ENCODE measurements around the gene SLC7A10. TPM values are rescaled to one million over a fixed set of nuclear protein-coding genes. Genes with fewer than 3 reads are reported as not detected.

Gene SLC7A10
- total RNA-seq, 1 donor, result under 0.01 TPM

DNA sequence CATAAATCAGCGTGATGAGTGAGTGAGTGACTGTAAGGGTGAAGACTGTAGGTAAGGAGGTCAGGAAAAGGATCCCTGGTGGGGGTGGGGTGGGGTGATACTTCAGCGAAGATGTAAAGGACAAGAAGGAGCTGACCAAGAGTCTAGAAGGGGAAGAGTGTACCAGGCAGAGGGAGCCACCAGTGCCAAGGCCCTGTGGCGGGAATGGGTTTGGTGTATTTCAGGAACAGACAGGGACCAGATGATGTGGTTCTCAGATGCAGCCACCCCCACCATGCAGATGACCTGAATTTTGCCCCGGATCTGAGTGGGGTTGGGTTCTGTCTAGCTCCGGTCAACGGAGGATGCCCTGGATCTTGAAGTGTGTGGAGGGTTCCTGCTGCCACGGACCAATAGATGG lies 30.1 kb upstream of the SLC7A10 start:
- no peak for DNase-seq (ENCODE audit: low read depth in 2 of 3, low spot score in 2 of 3)

DNA sequence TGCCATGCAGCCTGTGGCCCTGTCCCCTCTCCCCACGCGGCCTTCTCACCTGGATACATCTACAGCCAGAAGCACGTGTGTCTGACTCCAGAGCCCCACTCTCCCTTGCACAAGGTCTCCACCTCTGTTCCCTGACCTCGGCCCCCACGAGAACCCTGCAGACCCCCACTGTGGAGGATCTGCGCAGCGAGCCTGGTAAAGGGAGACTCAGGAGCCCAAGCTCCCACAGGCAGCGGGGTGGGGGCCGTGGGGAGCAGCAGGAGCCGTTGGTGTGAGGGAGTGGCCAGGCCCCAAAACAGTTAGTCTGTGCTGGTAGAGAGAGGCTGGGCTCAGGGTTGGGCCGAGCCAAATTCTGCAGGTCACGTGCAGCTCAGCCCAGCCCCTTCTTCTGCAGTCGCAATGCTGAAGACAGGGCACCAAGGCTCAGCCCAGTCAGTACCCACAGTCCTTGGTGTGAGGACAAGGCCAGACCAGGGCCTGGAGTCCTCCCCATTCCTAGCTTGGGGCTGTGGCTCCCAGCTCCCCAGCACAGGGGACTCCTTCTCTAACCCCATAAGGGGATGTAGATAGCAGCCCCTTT lies 28.7 kb upstream of the SLC7A10 start:
- no peak for DNase-seq (ENCODE audit: low read depth in 2 of 3, low spot score in 2 of 3)

DNA sequence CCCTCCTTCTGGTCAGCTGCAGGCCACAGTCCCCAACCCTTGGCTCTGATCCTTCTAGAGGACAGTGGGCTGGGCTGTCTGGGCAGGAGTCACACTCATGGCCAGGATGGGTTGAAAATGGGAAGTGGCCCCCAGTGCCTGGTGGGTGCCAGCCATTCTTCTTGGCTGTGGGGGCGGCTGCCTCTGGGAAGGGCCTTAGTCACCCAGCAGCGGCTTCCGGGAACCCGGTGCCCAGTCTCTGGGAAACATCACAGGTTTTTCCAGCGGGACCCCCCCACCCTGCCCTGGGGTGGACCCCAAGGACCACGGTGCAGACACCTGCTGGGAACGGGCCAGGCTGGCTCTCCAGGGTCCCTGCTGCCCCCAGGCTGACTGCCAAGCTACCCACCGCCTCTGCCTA lies 27.3 kb upstream of the SLC7A10 start:
- DNase-seq (ENCODE audit: low read depth in 2 of 3, low spot score in 2 of 3), result no peak

DNA sequence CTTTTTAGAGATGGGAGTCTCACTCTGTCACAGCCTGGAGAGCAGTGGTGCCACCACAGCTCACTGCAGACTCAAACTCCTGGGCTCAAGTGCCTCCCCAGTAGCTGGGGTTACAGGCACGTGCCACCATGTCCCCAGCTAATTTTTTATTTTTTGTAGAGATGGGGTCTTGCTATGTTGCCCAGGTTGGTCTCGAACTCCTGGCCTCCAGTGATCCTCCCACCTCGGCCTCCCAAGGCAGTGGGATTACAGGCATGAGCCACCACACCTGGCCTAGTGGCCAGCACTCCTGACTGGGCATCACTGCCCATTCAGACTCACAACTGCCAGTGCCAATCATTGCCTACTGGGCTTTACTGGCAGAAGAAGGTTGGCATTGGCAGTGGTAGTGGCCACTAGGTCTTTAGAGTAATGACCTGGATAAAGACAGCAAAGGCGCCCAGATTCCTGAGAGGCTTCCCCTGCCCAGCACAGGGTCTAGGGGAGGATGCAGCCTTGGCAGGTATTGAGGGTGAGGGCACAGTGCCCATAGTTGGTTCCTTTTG lies 26.8 kb upstream of the SLC7A10 start:
- DNase-seq (ENCODE audit: low read depth in 2 of 3, low spot score in 2 of 3), result no peak

DNA sequence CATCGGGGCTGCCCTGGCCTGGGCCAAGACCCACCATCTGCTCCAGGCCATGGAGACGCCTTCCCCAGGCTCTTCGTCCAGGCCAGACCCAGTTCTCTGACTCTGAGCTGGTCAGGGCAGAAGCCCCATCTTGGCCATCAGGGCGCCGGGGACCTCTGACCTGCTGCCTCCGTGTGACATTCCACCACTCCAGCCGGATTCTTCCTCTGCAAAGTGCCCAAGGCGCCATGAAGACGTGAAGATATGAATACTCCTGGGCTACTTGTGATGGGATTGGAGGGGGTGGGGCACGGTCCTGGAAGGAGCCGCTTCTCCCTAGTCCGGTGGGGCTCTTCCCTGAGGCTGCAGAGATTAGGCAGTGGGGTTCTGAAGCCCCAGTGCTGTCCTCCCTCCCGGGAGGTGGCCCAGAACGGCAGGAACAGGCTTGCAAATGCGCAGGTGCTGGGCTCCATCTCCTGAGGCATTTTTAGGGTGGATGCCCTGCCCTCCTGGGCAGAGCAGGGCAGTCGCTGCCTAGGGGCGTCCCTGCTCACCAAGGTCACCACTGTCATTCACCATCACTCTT lies 26.0 kb upstream of the SLC7A10 start:
- no peak for DNase-seq (ENCODE audit: low read depth in 2 of 3, low spot score in 2 of 3)

DNA sequence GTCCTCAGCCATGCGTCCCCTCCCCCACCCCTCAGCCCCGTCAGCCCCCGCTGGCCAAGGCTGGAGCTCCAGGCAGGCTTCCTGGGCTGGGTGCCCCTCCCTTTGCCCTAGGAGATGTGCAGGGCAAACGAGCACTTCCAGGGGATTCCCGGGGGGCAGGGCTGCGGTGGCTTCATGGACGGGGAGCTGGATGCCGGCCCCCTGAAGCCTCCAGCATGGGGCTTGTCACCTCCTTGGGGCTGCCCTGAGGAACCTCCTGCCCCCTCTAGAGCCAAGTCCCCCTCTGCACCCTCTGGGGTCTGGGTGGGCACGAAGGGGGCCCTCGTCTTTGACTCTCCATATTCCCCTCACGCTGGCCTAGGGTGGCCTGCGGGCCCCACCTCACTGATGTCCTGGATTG lies 25.4 kb upstream of the SLC7A10 start:
- DNase-seq (ENCODE audit: low read depth in 2 of 3, low spot score in 2 of 3), result no peak

DNA sequence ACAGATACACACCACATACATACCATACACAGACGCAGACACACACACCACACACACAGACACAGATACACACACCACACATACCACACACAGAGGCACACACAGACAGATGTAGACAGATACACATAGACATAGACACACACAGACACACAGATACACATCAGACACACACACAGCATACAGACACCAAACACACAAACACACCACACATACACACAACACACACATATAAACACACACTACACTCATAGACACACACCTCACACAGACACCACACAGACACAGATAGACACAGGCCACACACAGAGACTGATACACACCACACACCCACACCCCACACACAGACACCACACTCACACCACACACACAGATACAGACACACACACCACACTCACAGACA lies 24.9 kb upstream of the SLC7A10 start:
- no peak for DNase-seq (ENCODE audit: low read depth in 2 of 3, low spot score in 2 of 3)

DNA sequence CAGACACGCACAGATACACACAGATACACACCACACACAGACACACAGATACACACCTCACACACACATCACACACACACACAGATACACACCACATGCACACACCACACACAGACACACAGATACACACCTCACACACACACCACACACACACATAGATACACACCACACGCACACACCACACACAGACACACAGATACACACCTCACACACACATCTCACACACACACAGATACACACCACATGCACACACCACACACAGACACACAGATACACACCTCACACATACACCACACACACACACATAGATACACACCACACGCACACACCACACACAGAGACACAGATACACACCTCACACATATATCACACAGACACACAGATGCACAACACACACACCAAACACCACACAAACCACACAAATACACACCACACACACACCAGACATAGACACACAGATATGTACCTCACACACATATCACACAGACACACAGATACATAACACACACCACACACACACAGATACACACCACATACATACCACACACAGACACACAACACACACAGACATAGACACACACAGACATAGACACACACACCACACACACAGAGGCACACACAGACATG lies 24.2 kb upstream of the SLC7A10 start:
- DNase-seq (ENCODE audit: low read depth in 2 of 3, low spot score in 2 of 3), result no peak

DNA sequence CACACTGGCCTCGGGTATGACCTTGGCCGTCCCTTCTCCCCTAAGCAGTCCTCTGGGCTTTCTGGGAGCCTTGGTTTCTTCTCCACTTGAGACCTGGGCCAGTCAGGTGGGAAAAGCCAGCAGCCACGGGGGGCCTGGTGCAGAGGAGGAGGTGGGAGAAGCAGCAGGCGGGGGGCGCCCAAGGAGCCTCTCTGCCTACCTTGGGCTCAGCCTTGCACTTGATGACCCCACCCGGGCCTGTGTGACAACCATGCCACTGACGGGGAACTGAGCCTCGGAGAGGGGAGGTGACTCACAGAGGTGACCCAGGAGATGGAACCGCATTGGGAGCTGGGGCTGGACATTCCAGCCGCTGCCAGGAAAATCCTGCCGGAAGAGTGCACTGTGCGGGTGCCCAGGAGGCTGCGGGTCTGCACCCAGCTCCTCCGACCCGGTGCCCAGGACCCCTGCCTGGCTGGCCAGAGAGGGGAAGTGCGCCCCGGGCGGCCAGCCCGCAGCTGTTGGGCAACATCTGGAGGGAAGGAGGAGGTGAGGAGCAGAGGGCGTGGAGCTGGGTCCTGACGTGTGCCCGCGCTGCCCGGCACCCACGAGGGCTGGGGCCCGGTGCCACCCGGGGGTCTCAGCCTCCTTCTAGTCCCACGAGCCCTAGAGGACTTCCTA lies 23.4 kb upstream of the SLC7A10 start:
- DNase-seq (ENCODE audit: low read depth in 2 of 3, low spot score in 2 of 3), result peak in 2 of 3 donors; percentile 44 to 55

DNA sequence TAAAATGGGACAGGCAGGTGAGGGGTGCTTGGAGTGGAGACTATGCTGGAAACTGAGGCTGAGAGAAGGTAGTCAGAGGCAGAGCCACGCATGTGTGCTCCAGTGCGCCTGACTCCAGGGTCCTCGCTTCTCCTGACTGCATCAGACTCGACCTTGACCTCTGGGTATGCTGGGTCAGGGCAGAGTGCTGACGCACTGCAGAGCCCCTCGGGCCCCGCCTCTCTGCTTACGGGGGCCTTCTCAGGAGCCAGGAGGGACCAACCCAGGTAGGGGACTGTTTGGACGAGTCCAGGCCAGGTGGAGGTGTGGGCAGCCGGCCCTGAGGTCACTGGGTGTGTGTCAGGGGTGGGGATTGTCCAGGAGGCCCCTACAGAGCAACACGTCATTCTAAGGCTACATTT lies 22.9 kb upstream of the SLC7A10 start:
- no peak for DNase-seq (ENCODE audit: low read depth in 2 of 3, low spot score in 2 of 3)

DNA sequence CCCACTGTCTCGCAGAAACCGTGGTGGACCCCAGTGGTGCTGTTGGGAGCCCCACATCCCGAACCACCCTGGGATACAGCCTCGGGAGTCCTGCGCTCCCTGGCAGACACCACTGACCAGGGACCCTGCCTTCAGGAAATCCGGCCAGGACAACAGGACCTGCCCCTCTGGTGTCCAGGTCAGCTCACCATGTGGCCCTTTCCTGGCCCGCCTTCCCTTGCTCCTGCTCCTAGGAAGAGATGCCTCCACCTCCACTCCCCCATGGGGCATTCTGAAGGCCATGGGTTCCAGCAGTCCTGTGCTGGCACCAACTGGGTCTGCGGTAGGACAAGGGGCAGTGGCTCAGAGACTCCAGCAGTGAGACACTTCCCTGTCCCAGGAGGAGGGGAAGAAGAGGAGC lies 22.5 kb upstream of the SLC7A10 start:
- DNase-seq (ENCODE audit: low read depth in 2 of 3, low spot score in 2 of 3), result no peak

DNA sequence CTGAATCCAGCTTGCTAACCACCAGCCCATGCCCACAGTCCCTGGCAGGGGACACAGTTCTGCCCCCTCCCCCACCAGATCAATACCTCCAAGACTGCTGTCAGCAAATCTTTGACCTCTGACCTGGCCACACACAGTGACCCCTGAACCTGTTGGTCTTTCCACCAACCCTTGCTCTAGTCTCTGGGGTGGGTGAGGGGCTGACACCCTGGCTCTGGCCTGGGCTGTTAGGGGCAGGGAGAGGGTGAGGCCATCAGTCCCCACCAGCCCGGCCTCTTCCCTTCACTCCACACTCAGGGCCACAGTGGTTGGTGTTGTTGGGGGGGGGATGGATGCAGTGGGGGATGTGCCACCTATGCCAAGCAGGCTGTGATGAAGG lies 21.8 kb upstream of the SLC7A10 start:
- DNase-seq (ENCODE audit: low read depth in 2 of 3, low spot score in 2 of 3), result no peak

DNA sequence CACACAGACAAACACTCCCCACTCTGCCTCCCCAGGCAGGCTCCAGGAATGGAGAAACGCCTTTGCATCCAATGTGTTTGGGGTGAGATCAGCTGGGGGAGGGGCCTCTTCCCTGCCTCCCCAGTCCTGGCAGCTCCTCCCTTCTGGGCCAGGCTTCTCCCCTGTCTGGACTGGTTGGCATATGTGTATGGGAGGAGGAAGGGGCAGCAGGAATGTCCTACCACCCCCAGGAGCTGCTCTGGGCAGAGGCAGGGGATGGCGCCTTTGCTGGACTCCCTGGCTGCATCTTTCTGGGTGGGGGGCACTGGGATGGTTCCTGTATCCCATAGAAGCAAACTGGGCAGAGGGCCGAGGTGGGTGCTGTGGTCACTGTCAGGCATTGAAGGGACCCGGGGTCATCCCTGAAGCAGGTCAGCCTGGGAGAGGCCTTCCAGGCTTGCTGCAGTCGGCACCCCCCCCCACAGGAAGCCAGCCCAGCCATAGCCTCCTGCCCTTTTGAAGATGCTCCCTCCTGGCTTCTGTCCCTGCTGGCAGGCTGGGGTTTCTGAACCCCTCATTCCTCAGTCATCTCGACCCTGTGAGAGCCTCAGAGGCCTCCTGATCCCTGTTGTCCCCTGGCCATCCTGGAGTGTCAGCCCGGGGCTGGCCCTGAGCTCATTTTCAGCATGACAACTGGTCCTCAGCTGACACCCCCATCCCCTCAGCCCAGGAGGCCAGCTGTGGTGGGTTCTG lies 21.2 kb upstream of the SLC7A10 start:
- no peak for DNase-seq (ENCODE audit: low read depth in 2 of 3, low spot score in 2 of 3)

DNA sequence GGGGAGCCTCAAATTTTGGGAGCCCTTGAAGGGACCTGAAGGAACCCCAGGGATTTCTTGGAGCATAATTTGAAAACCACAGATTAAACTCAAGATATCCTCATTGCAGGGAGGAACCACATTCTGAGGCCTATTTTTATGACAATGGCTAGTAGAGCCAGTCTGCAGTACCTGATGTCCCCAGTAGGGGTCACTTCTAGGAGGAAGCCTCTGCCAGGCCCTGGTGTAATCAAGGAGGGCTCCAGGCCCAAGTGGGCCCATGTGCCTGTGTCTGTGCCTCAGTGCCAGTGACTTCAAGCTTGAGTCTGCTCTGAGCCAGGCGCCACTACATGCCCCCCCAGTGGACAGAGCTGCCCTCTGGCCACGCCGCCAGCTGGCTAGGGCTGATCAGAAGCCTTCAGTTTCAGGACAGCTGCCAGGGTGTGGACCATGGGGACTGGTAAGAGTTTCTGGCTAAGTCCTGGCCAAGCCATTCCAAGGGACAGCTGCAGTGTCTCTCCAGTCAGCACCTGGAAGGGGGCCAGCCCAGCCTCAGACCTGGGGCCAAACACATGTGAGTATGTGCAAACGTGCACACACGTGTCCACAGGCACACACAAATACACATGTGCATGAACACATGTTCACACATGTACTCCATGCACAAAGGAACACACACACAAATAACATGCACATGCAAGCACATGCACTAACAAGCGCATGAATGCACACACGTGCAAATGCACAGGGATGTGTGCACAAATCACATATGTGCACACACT lies 20.5 kb upstream of the SLC7A10 start:
- DNase-seq (ENCODE audit: low read depth in 2 of 3, low spot score in 2 of 3), result no peak

DNA sequence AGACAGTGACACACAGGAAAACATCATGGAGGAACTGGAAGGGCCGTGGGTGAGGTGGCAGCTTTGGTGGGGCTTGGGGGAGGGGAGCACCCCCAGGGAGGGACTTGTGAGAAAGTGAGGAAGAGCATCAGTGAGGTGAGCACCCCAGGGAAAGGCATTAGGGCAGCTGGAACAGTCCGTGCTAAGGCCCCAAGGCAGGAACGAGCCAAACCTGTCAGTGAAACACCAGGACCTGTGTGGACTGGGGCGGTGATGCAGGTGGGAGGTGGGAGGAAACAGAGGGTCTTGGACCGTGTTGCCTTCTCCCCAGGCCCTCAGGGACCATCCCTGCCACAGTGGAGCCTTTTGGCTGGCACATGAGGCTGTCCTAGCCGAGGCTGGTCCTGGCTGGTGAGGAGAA lies 17.3 kb upstream of the SLC7A10 start:
- no peak for DNase-seq (ENCODE audit: low read depth in 2 of 3, low spot score in 2 of 3)

DNA sequence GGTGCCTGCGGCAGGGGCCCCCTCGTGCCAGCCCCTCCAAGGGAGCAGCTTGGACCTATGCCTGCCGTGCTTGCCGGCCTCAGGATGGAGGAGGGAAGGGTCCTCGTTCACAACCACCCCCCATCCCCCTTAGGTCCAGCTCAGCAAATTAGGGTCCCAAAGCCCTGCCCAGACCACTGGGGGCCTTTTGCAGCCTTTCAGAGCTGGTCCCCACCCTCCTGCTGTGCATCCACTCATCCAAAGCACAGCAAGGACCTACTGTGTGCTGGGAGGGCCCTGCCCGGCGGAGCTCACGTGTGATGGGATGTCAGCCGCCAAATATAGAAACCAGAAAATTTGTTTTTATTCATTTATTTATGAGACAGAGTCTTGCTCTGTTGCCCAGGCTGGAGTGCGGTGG lies 16.5 kb upstream of the SLC7A10 start:
- DNase-seq (ENCODE audit: low read depth in 2 of 3, low spot score in 2 of 3), result no peak

DNA sequence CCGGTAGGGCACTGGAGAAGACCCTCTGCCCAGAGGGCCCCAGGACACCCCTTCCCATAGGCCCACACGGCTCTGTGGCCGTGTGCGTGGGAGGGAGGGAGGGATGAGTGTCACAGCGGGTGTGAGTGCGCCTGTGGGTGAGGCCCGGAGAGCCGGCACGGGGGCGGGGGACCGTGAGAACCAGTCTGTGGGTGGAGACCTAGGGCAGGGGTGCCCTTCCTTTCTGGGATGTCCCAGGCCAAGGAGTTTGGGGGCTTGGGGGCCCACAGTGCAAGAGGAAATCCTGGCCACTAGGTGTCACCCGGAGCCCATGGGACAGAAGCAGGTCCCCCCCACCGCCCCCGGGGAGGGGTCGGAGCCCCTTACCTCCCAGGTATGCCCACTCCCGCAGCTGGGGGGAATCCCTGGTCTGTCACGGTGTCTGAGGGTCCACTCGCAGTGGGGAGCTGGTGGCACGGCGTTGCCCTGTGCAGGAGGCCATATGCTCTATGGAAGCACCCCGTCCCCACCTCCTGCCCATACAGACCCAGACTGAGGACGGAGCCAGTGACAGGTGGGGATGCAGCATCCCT lies 16.0 kb upstream of the SLC7A10 start:
- DNase-seq (ENCODE audit: low read depth in 2 of 3, low spot score in 2 of 3), result peak in 2 of 3 donors; percentile 49 to 59

DNA sequence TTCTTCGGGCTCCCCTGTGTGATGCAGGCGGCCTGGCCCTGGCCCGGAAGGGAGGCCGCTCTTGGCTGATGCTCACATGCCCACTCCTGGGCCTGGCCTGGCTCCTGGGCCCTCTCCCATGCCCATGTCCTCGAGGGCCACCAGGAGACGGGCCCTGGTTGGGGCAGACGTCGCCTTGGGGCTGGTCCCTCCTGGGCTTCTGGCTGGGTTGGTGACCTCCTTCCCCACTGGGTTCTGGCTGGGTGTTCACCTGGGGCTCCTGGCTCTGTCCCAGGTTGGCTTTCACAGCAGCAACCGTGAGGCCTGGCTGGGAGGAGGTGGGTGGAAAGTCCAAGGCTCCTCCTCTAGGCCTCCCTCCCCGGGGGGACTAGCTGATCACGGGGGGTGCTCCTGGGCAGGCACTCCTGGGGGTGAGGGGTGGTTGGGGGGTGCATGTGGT lies 15.5 kb upstream of the SLC7A10 start:
- DNase-seq (ENCODE audit: low read depth in 2 of 3, low spot score in 2 of 3), result no peak

DNA sequence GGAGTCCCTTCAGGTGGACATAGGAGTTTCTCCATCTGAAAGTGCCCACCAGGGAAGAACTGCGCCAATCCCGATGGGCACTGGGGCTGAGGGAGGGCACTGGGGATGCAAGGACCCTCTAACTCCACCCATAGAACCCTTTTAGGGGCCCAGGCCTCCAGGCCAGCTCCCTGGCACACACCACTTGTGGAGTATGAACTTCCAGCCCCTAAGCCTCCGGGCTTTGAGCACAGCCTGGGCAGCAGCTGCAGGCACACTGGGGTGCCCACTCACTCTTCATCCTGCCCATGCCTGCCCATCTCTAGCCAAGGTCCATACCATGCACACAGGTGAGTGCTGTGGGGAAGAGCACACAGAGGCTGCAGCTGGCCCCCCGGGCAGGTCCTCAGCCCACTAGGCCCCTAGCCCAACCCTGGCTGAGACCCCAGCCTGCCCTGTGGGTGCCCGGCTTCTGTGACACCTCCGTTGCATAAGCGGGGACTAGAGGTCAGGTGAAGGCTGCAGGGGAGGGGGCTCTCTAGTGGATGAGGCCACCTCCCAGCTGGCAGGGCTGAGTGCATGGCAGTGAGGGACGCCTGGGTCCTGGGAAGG lies 14.6 kb upstream of the SLC7A10 start:
- no peak for DNase-seq (ENCODE audit: low read depth in 2 of 3, low spot score in 2 of 3)
